Activated CD4-positive, alpha-beta T cell treated with anti-CD3 and anti-CD28 coated beads for 48 hours (primary cell): Measurements from ENCODE around the gene FAM117B.
A peak's percentile ranks its signal among the peaks of the same experiment; 100 is the strongest.
"Not testable (repeated sequence)": the region's sequence is repeated elsewhere in the genome, so short reads cannot be mapped to it uniquely, and the experiment has no call there.

Experiments used
- DNase-seq: peaks from one replicate; pipeline ENCODE4 v3.0.0-alpha.2; 2020

FAM117B gene

GRCh38 chr2:202763916-202764315 is 129.1 kb downstream of the FAM117B start:
- DNase-seq, result no peak

- DNase-seq, result no peak
These were observed 130.2 kb downstream of the FAM117B start for GRCh38 chr2:202764991-202765390.

DNA sequence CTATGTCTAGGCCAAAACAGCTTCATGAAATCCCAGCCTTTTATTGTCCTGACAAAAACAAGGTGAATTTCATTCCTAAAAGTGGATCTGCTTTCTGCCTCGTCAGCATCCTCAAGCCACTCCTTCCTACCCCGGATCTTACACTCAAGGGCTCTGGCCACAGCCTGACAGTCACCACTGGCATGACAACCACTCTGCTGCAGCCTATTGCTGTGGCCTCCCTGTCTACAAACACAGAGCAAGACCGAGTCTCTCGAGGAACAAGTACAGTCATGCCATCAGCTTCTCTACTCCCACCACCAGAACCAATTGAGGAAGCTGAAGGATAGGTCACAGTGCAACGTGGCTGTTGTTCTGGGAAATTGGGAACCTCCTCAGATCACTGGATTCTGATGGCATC is 130.7 kb downstream of the FAM117B start:
- DNase-seq, result no peak

DNA sequence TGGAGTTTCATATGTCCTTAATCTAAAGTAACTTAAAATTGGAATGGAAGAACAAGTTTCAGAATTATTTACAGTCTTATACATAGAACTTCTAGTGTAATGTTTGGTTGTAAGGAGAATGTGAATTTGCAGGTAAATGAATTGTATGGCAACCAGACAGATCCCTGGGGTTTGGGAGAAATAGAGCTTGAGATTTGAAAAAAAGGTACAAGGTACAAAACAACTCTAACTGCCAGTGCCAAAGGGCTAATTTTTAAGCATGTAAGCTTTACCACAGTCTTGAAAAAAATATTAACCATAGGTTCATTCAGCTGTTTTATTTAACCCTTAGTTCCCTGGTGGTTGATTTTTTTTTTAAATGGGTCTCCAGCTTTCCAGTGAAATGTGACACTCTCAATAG is 133.5 kb downstream of the FAM117B start:
- no peak for DNase-seq

DNA sequence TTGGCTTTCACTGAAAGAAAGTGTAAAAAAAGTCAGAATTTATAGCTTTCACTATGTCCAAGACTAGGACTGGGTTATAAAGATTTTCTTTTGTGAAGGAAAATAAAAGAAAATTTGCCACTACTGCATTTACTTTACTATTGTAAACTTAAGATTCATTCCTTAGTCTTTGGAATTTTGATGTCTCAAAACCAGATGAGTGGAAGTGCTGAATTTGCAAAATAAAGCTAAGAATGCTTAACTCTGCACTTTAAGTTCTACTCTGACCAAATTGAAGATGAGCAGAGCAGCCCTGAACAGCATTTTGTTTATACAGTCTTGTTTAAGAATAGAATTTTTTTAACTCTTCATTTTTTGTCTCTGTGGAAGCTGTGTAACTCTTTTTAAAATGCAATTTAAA is 134.4 kb downstream of the FAM117B start:
- no peak for DNase-seq

- no peak for DNase-seq
These were observed 136.6 kb downstream of the FAM117B start for GRCh38 chr2:202771336-202771735.

- DNase-seq, result no peak
These were observed 137.1 kb downstream of the FAM117B start for GRCh38 chr2:202771741-202772460.

DNA sequence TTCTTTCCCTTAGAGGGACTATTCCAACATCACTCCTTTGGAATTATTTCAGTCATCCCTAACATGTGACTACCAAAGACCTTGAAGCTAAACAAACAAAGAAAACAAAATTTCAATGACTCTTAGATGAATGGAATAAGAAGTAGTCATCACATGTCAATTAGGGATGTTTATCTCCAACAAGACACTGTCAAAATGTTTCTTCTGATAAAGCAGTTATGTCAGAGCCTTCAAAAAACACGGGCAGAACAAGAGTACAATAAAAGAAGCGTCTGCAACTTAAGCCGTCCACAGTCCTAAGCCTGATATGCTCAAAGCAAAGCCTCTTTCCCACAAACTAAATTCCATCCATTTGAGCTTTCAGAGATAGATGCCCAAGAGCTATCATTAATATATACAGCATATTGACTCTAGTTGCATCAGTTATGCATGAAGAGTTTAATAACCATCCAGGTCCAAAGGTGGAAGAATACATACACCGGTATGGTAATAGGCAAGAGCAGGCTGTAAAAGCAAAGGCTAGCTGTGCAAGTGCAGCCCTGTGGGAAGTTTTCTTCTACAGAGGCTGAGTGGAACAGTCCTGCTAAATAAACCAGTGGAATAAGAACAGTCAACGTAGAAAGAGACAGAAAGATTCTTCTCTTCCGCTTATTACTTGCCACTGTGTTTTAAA is 138.7 kb downstream of the FAM117B start:
- no peak for DNase-seq

- no peak for DNase-seq
These were observed 139.3 kb downstream of the FAM117B start for GRCh38 chr2:202774104-202774503.

GRCh38 chr2:202778217-202778616 is 143.4 kb downstream of the FAM117B start:
- DNase-seq, result no peak

DNA sequence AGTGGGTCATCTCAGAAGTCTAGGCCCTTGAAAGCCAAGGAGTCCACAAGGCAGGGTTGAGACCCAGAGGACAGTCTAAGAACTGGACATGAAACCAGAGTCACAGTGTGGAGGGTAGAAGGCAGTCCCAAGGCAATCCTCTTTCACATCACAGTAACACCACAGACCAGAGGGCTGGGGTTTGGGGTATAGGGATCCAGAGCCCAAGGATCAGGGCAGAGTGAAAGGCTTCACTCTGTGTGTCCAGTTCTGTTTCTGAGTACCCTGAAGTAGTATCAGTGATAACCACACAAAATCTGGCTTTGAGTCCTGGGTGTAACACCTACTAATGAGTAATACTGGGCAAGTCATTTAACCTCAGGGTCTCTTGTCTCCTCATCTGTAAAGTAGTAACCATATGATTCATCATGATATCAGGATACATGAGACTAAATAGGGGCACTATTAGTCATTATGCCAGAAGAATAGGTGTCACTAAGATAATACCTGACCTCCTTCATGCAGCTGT is 145.8 kb downstream of the FAM117B start:
- peak; percentile 13 for DNase-seq

- DNase-seq, result no peak
These were observed 148.3 kb downstream of the FAM117B start for GRCh38 chr2:202782940-202783558.

- no peak for DNase-seq
These were observed 152.1 kb downstream of the FAM117B start for GRCh38 chr2:202786842-202787241.

DNA sequence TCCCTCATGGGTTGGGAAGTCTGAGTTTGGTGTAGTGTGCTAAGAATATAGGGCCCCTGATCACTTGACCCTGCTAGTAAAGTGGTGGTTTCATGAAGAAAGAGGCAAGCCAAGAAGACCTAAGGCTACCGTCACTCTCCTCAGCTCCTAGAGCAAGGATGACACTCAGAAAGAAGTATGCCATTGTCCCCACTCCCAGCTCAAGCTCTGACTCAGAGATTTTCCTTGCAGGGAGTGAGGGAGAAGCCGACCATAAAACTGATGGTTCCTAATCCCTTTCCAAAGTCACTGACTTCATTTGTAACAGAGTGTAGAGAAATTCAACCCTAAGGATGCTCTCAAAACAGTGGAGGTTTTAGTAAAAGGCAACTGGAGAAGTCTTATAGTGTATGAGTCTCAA is 155.9 kb downstream of the FAM117B start:
- DNase-seq, result no peak

DNA sequence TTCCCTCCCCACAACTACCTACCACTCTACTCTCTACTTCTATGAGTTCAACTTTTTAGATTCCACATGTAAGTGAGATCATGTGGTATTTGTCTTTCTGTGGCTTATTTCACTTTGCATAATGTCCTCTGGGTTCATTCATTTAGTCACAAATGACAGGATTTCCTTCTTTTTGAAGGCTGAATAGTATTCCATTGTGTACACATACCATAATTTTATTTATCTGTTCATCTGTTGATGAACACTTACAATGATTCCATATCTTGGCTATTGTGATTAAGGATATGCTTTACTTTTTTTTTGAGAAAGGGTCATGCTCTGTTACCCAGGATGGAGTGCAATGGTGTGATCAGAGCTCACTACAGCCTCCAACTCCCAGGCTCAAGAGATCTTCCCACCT is 163.2 kb downstream of the FAM117B start:
- DNase-seq, result no peak

DNA sequence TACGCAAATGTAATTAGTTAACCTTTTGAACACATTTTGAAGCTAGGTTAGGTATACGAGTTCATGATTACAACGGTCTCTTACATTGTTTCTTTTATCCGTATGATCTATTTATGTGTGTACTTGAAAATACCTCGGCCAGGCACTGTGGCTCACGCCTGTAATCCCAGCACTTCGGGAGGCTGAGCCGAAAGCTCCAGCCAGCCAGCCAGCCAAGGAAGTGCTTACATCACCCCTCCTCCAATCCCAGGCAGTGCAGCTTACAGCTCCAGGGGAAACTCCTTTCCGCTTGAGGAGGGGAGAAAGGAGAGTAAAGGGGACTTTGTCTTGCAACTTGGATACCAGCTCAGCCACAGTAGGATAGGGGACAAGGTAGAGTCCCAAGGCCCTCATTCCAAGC is 171.1 kb downstream of the FAM117B start:
- DNase-seq, result not testable (repeated sequence)

DNA sequence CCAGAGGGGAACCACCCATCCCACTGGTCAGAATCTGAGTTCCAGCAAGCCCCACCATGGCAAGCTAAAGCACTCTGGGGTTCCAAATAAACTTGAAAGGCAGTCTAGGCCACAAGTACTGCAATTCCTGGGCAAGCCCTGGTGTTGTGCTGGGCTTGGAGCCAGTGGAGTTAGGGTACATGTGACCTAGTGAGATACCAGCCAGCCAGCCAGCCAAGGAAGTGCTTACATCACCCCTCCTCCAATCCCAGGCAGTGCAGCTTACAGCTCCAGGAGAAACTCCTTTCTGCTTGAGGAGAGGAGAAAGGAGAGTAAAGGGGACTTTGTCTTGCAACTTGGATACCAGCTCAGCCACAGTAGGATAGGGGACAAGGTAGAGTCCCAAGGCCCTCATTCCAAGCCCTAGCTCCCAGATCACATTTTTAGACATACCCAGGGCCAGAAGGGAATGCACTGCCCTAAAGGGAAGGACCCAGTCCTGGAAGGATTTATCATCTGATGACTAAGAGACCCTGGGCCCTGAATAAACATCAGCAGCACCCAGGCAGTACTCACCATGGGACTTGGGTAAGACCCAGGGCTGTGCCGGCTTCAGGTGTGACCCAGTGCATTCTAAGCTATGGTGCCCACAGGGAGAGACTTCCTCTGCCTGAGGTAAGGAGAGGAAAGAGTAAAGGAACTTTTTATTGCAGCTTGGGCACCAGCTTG is 172.8 kb downstream of the FAM117B start:
- not testable (repeated sequence) for DNase-seq

DNA sequence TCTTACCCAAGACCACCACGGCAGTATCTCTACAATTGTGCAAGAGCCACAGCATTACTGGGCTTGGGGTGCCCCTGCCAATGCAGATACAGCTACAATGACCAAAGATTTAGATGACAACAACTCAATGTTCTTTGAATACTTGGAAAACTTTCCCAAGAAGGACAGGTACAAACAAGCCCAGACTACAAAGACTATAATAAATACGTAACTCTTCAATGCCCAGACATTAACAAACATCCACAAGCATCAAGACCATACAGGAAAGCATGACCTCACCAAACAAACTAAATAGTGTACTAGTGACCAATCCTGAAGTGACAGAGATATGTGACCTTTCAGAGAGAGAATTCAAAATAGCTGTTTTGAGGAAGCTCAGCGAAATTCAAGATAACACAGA is 174.0 kb downstream of the FAM117B start:
- no peak for DNase-seq

- DNase-seq, result no peak
These were observed 178.6 kb downstream of the FAM117B start for GRCh38 chr2:202813387-202813786.

DNA sequence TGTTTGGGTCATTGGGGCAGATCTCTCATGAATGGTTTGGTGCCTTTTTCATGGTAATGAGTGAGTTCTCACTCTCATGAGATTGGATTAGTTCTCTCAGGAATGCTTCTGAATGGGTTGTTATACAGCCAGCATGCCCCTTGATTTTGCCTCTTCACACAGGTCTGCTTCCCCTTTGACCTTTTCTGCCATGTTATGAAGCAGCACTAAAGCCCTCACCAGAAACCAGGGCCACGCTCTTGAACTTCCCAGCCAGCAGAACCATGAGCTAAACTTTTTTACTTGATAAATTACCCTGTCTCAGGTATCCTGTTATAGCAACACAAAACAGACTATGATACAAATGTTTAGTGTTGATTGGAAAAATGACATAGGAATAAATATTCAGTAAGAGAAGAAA is 179.5 kb downstream of the FAM117B start:
- DNase-seq, result no peak

GRCh38 chr2:202815548-202816360 is 181.0 kb downstream of the FAM117B start:
- no peak for DNase-seq

DNA sequence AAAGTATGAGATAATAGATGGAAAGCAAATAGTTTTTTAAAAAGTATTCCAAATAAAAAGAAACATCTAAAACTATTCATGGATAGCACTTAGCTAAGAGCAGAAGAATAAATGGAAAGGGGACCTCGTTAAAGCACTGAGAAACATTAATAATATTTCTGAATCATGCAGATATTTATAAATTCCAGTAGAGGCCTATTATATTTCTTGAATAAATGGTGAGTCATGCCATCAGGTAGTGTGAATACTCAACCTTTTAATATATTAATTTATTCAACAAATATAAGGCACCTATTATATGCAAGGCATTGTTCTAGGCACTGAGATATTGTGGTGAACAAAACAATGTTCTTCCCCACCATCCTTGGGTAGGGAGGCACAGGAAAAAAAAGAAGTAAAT is 183.0 kb downstream of the FAM117B start:
- no peak for DNase-seq

DNA sequence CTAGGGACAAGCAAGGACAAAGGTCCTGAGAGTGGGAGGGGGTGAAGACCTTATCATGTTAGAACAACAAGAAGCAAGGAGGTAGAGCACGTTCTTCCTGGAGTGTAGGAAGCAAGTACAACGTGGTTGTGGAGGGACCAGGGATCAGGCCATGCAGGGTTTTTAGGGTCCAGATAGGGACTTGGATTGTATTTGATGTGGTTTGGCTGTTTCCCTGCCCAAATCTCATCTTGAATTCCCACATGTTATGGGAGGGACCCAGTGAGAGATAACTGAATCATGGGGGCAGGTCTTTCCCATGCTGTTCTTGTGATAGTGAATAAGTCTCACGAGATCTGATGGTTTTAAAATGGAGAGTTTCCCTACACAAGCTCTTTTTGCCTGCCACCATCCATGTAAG is 183.6 kb downstream of the FAM117B start:
- DNase-seq, result no peak
